H1 (cell line): ENCODE results near the gene SLC27A5. TPM values are rescaled to one million over a fixed set of nuclear protein-coding genes. Genes with fewer than 3 reads are reported as not detected.
A peak's percentile ranks its signal among the peaks of the same experiment; 100 is the strongest.

Source experiments
- FOSL1 ChIP-seq: IDR thresholded peaks from 2 replicates; pipeline ENCODE4 v1.6.1; 2011; ENCODE audit warnings: mild to moderate bottlenecking, low read depth, low read length, moderate library complexity; ENCODE audit not compliant: insufficient read depth
- HDAC2 ChIP-seq, 2 experiments: fragments of 300-600 bp in 1 of 2; sonication (generic) in 1 of 2; IDR thresholded peaks; 2 replicates each; pipeline ENCODE4 v1.6.1; 2011 to 2012; ENCODE audit warnings: low read depth in 2 of 2, low read length in 2 of 2, mild to moderate bottlenecking in 2 of 2, moderate library complexity in 2 of 2, borderline replicate concordance in 1 of 2, inconsistent platforms in 1 of 2
- JUN ChIP-seq: IDR thresholded peaks from 2 replicates; pipeline ENCODE4 v1.6.1; 2011; ENCODE audit warnings: low read depth, mild to moderate bottlenecking, improper control_type of control experiment, low read length
- KDM1A ChIP-seq: fragments of 200-600, 300-600 bp; sonication (generic); IDR thresholded peaks from 2 replicates; pipeline ENCODE4 v1.7.1; 2016; ENCODE audit warnings: mild to moderate bottlenecking, low read length, borderline replicate concordance
- KDM4A ChIP-seq: IDR thresholded peaks from one replicate; pipeline ENCODE4 v1.7.1; 2012; ENCODE audit warnings: low read depth, mild to moderate bottlenecking, moderate library complexity, low read length, inconsistent platforms; ENCODE audit not compliant: severe bottlenecking
- POLR2A ChIP-seq, 2 experiments: IDR thresholded peaks; 1 replicate in 1 of 2; 2 replicates in 1 of 2; pipeline ENCODE4 v1.6.1; 2011; ENCODE audit warnings: low read depth in 2 of 2, low read length in 2 of 2, mild to moderate bottlenecking in 2 of 2; ENCODE audit errors: control extremely low read depth in 1 of 2
- SAP30 ChIP-seq: fragments of 300-600 bp; sonication (generic); IDR thresholded peaks from 2 replicates; pipeline ENCODE4 v1.7.1; 2012; ENCODE audit warnings: low read length, moderate library complexity, mild to moderate bottlenecking, inconsistent platforms; ENCODE audit not compliant: insufficient read depth, insufficient replicate concordance
- SIX5 ChIP-seq: IDR thresholded peaks from 2 replicates; pipeline ENCODE4 v1.6.1; 2011; ENCODE audit warnings: mild to moderate bottlenecking, low read depth, low read length
- TBP ChIP-seq: IDR thresholded peaks from 2 replicates; pipeline ENCODE4 v1.6.1; 2011; ENCODE audit warnings: low read depth, low read length, improper control_type of control experiment
- polyA plus RNA-seq, 7 experiments: library from polyadenylated mRNA; depleted of rRNA in 3 of 7; stranded (reverse) in 5 of 7; unstranded in 2 of 7; fragments of >200 nt in 5 of 7; fragments of 200-250 nt in 2 of 7; gene quantifications; 1 replicate in 5 of 7; 2 replicates in 1 of 7; 4 replicates in 1 of 7; pipeline versions ENCODE4 v1.2.1 to v1.2.3, GENCODE V29; 2011 to 2013; ENCODE audit warnings: missing spikeins in 2 of 7, mixed read lengths in 2 of 7
- total RNA-seq: library from RNA; stranded (reverse); fragmentation: NEBNext Ultra II Directional; extraction: Animal tissue kit (Norgen Biotek cat#: 25700); gene quantifications from 2 replicates; pipeline ENCODE4 v1.2.1, GENCODE V29; 2021
- TF ChIP-seq, protein P1 (sequence below): fragments of 300-600 bp; sonication (generic); IDR thresholded peaks from 2 replicates; pipeline ENCODE4 v1.7.1; 2012; ENCODE audit warnings: low read length, moderate library complexity, mild to moderate bottlenecking, inconsistent platforms; ENCODE audit not compliant: insufficient replicate concordance
- TF ChIP-seq, protein P2 (sequence below): IDR thresholded peaks from 2 replicates; pipeline ENCODE4 v1.6.1; 2012; ENCODE audit warnings: inconsistent platforms

SLC27A5 gene
- total and polyA plus RNA-seq, 2 of the 8 experiments (the other 6 are each of a cell fraction or from before 2014, with no cell fraction given) = 25.1 to 80.5 TPM

DNA sequence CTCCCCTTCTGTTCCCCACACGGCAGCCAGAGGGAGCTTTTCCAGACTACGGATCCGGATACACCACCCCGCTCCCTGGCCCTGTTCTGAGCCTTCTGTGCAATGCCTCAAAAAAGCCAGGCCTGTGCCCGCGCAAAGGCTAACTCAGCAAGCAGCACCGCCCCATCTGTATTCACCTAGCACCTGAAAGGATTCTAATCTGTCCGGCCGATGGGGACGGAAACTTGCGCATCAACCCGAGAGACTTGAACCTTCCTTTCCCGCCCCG, 7.2 kb upstream of the SLC27A5 start (continued):
- TF ChIP-seq FOSL1 (no peak), KDM1A (no peak), KDM4A (peak; percentile 8), SAP30 (peak; percentile 68), JUN (no peak), TBP (peak; percentile 50), HDAC2 (IDR thresholded peaks at IDR 0.05; ENCODE audit: borderline replicate concordance in 1 of 2, low read depth in 2 of 2, low read length in 2 of 2) (no peak), SIX5 (no peak), POLR2A (IDR thresholded peaks at IDR 0.05; ENCODE audit: control extremely low read depth in 1 of 2, low read depth in 2 of 2, low read length in 2 of 2) (peak; percentile 13 to 36; a peak in 1 of 3 replicates)
- TF ChIP-seq, protein P1, sequence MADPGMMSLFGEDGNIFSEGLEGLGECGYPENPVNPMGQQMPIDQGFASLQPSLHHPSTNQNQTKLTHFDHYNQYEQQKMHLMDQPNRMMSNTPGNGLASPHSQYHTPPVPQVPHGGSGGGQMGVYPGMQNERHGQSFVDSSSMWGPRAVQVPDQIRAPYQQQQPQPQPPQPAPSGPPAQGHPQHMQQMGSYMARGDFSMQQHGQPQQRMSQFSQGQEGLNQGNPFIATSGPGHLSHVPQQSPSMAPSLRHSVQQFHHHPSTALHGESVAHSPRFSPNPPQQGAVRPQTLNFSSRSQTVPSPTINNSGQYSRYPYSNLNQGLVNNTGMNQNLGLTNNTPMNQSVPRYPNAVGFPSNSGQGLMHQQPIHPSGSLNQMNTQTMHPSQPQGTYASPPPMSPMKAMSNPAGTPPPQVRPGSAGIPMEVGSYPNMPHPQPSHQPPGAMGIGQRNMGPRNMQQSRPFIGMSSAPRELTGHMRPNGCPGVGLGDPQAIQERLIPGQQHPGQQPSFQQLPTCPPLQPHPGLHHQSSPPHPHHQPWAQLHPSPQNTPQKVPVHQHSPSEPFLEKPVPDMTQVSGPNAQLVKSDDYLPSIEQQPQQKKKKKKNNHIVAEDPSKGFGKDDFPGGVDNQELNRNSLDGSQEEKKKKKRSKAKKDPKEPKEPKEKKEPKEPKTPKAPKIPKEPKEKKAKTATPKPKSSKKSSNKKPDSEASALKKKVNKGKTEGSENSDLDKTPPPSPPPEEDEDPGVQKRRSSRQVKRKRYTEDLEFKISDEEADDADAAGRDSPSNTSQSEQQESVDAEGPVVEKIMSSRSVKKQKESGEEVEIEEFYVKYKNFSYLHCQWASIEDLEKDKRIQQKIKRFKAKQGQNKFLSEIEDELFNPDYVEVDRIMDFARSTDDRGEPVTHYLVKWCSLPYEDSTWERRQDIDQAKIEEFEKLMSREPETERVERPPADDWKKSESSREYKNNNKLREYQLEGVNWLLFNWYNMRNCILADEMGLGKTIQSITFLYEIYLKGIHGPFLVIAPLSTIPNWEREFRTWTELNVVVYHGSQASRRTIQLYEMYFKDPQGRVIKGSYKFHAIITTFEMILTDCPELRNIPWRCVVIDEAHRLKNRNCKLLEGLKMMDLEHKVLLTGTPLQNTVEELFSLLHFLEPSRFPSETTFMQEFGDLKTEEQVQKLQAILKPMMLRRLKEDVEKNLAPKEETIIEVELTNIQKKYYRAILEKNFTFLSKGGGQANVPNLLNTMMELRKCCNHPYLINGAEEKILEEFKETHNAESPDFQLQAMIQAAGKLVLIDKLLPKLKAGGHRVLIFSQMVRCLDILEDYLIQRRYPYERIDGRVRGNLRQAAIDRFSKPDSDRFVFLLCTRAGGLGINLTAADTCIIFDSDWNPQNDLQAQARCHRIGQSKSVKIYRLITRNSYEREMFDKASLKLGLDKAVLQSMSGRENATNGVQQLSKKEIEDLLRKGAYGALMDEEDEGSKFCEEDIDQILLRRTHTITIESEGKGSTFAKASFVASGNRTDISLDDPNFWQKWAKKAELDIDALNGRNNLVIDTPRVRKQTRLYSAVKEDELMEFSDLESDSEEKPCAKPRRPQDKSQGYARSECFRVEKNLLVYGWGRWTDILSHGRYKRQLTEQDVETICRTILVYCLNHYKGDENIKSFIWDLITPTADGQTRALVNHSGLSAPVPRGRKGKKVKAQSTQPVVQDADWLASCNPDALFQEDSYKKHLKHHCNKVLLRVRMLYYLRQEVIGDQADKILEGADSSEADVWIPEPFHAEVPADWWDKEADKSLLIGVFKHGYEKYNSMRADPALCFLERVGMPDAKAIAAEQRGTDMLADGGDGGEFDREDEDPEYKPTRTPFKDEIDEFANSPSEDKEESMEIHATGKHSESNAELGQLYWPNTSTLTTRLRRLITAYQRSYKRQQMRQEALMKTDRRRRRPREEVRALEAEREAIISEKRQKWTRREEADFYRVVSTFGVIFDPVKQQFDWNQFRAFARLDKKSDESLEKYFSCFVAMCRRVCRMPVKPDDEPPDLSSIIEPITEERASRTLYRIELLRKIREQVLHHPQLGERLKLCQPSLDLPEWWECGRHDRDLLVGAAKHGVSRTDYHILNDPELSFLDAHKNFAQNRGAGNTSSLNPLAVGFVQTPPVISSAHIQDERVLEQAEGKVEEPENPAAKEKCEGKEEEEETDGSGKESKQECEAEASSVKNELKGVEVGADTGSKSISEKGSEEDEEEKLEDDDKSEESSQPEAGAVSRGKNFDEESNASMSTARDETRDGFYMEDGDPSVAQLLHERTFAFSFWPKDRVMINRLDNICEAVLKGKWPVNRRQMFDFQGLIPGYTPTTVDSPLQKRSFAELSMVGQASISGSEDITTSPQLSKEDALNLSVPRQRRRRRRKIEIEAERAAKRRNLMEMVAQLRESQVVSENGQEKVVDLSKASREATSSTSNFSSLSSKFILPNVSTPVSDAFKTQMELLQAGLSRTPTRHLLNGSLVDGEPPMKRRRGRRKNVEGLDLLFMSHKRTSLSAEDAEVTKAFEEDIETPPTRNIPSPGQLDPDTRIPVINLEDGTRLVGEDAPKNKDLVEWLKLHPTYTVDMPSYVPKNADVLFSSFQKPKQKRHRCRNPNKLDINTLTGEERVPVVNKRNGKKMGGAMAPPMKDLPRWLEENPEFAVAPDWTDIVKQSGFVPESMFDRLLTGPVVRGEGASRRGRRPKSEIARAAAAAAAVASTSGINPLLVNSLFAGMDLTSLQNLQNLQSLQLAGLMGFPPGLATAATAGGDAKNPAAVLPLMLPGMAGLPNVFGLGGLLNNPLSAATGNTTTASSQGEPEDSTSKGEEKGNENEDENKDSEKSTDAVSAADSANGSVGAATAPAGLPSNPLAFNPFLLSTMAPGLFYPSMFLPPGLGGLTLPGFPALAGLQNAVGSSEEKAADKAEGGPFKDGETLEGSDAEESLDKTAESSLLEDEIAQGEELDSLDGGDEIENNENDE = no peak
- TF ChIP-seq, protein P2, sequence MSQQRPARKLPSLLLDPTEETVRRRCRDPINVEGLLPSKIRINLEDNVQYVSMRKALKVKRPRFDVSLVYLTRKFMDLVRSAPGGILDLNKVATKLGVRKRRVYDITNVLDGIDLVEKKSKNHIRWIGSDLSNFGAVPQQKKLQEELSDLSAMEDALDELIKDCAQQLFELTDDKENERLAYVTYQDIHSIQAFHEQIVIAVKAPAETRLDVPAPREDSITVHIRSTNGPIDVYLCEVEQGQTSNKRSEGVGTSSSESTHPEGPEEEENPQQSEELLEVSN = peak; percentile 47; the same call in 1 of the 2 replicates
